ENCODE results near the gene SMR3B. TPM values are rescaled to one million over a fixed set of nuclear protein-coding genes. Genes with fewer than 3 reads are reported as not detected.

Gene SMR3B
- total RNA-seq, 1 donor: not detected

Other genes starting within 250 kb of the SMR3B start
- gene PRR27, start 228.9 kb upstream of the SMR3B start, total RNA-seq: under 0.01 TPM
- gene ODAM, start 187.4 kb upstream of the SMR3B start, total RNA-seq: not detected
- gene FDCSP, start 157.0 kb upstream of the SMR3B start, total RNA-seq: not detected
- gene CSN3, start 140.5 kb upstream of the SMR3B start, total RNA-seq: not detected
- gene CABS1, start 48.1 kb upstream of the SMR3B start, total RNA-seq: not detected
- not detected for gene SMR3A, start 22.4 kb upstream of the SMR3B start, total RNA-seq
- gene OPRPN, start 14.8 kb downstream of the SMR3B start, total RNA-seq: not detected
- gene MUC7, start 89.1 kb downstream of the SMR3B start, total RNA-seq: not detected
- not detected for gene AMTN, start 135.4 kb downstream of the SMR3B start, total RNA-seq
- not detected for gene AMBN, start 209.1 kb downstream of the SMR3B start, total RNA-seq
- not detected for gene ENAM, start 245.6 kb downstream of the SMR3B start, total RNA-seq